Lower leg skin (tissue), 3 donors: ENCODE measurements around the gene TLDC2.

Source experiments
- POLR2A ChIP-seq, 2 donors: fragments of 450-650 bp; IDR thresholded peaks; one replicate each; pipeline ENCODE4 v1.6.1; 2016 to 2017; ENCODE audit warnings: antibody characterized with exemption in 2 of 2, mild to moderate bottlenecking in 1 of 2, moderate library complexity in 1 of 2
- TF ChIP-seq, protein P1 (sequence below), 3 donors: fragments of 450-650 bp; IDR thresholded peaks; one replicate each; pipeline ENCODE4 v1.5.1; 2016; ENCODE audit warnings: antibody characterized with exemption in 3 of 3, mild to moderate bottlenecking in 3 of 3, moderate library complexity in 2 of 3

DNA sequence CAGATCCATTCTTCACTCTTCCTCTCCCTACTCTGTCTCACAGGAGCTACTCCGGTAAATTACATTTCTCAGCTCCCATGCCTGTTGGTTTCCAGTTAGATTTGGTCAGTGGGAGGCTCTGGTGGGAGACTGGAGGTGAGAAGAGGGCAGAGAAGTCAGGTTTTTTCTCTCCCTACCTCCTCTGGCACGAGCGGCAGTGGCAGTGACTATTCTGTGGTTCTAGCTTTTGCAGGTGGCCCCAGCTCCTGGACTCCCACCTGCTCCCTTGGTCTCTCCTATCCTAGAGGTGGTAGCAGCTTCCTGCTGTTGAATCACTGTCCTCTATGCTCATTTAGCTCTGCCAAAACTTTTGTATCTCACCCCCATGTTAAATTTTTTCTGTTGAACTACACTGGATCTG is 17.9 kb downstream of the TLDC2 start:
- TF ChIP-seq, protein P1, sequence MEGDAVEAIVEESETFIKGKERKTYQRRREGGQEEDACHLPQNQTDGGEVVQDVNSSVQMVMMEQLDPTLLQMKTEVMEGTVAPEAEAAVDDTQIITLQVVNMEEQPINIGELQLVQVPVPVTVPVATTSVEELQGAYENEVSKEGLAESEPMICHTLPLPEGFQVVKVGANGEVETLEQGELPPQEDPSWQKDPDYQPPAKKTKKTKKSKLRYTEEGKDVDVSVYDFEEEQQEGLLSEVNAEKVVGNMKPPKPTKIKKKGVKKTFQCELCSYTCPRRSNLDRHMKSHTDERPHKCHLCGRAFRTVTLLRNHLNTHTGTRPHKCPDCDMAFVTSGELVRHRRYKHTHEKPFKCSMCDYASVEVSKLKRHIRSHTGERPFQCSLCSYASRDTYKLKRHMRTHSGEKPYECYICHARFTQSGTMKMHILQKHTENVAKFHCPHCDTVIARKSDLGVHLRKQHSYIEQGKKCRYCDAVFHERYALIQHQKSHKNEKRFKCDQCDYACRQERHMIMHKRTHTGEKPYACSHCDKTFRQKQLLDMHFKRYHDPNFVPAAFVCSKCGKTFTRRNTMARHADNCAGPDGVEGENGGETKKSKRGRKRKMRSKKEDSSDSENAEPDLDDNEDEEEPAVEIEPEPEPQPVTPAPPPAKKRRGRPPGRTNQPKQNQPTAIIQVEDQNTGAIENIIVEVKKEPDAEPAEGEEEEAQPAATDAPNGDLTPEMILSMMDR (IDR thresholded peaks at IDR 0.05): no peak
- no peak for TF ChIP-seq POLR2A (IDR thresholded peaks at IDR 0.05)
